ENCODE results near the gene ASB6.
A peak's percentile ranks its signal among the peaks of the same experiment; 100 is the strongest.

The ASB6 gene

DNA sequence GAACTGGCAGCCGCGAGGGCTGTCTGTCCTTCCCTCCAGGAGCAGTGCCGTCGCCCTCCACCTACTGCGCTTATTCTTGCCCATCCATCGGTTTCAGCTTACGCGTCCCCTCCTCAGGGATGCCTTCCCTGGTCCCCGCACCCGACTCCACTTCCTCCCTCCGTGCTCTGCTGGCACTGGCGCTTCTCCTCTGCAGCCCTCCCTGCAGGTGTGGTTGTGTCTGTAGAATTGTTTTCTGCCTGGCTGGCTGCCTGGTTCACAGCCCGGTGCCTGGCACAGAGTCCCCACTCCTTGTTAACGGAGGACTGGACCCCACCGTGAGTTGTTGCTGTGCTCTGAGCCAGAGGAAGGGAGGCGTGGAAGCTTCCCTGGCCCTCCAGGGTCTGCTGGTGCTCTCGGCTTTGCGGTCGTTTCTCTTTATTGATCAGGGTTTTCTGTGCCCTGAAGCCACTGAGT, 10.2 kb downstream of the ASB6 start:
- Histone ChIP-seq H3K79me1 (ENCODE audit: low read depth, low read length) (peaks cover 29% of the 10 kb centered on the region), H3K4me2 (ENCODE audit: insufficient read depth, low read length, poor library complexity, severe bottlenecking) (no peak overlapping the region), H2AK5ac (ENCODE audit: low read depth, low read length) (no peak overlapping the region), H2AFZ (ENCODE audit: low read length) (no peak overlapping the region), H3K14ac (ENCODE audit: low read length) (no peak overlapping the region), H4K91ac (ENCODE audit: low read depth, low read length, poor library complexity) (no peak overlapping the region), H3K27ac (replicated peaks; ENCODE audit: low read length) (no peak overlapping the region), H2BK5ac (ENCODE audit: low read length) (peak overlapping the region; percentile 42), H2BK12ac (ENCODE audit: low read length) (no peak overlapping the region), H3K4me3 (ENCODE audit: low read length in 2 of 2) (no peak overlapping the region), H3K18ac (ENCODE audit: low read length) (no peak overlapping the region), H3K9ac (ENCODE audit: low read depth, low read length, poor library complexity) (no peak overlapping the region), H3K4me1 (ENCODE audit: control insufficient read depth in 2 of 2, insufficient read depth in 1 of 2, low read depth in 1 of 2, low read length in 2 of 2) (peaks cover 4 to 15% of the 10 kb centered on the region in 2 donors), H3K9me3 (replicated peaks in 1 of 2; ENCODE audit: control insufficient read depth in 2 of 2, insufficient read depth in 1 of 2, low read depth in 1 of 2, low read length in 2 of 2) (no peaks in the 10 kb centered on the region), H3K4ac (ENCODE audit: low read length) (no peak overlapping the region), H2BK15ac (ENCODE audit: low read length) (no peak overlapping the region), H3K23ac (ENCODE audit: low read depth, low read length, poor library complexity) (no peak overlapping the region), H2BK120ac (ENCODE audit: low read depth, low read length) (no peak overlapping the region), H3K27me3 (ENCODE audit: control insufficient read depth in 3 of 3, insufficient read depth in 3 of 3, low read depth in 1 of 3, low read length in 3 of 3) (no peaks in the 10 kb centered on the region), H4K8ac (ENCODE audit: low read depth, low read length) (no peak overlapping the region), H3K36me3 (replicated peaks in 1 of 2; ENCODE audit: control insufficient read depth in 2 of 2, insufficient read depth in 2 of 2, low read length in 2 of 2) (peaks cover 36 to 89% of the 10 kb centered on the region in 2 donors)
- DNase-seq (ENCODE audit: low spot score), result no peak
- no CpG with 5 or more reads among the region's 19 CpGs for WGBS, 2 donors (ENCODE audit: extremely low coverage in 2 of 2, insufficient read length in 2 of 2, insufficient replicate concordance in 1 of 2)

DNA sequence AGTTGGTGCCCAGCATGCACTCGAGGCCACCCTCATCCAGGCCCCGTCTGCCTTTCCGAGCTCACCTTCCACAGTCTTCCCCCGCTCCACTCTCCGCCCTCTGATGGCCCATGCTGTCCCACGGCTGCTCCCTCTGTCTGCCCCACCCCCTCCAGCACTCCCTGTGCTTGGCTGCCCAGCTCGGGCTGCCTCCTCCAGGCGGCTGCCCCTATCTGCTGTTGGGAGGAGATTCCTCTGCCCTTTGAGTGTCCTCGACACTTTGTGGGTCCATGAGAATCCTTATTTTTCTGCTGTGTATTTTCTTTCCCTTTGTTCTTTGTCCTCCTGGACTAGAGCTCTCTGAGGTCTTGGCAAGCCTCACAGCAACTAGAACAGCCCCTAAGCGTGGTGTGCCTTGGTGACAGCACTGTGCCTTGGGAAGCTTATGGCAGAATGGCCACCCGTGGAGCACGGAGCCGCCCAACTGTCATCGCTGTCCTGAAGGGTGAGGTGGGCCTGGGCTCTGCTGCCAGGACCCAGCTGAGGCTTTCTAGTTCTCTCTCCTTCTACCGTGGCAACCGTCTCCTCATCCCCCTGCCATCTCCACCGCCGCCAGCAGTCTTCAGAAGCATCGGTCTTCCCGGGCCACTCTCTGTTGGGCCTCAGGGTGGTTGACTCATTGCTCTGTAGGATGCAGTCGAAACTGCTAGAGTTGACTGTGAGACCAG, 10.8 kb downstream of the ASB6 start:
- H2AFZ ChIP-seq (ENCODE audit: low read length), result no peak overlapping the region
- no peak overlapping the region for H3K4ac ChIP-seq (ENCODE audit: low read length)
- no peak overlapping the region for H2BK120ac ChIP-seq (ENCODE audit: low read depth, low read length)
- peak overlapping the region; percentile 73 for H3K9ac ChIP-seq (ENCODE audit: low read depth, low read length, poor library complexity)
- peak overlapping the region in 1 of 2 donors; percentile 27 for H3K4me3 ChIP-seq (ENCODE audit: low read length in 2 of 2)
- no peak overlapping the region for H4K91ac ChIP-seq (ENCODE audit: low read depth, low read length, poor library complexity)
- DNase-seq (ENCODE audit: low spot score), result no peak
- peaks cover 36 to 83% of the 10 kb centered on the region in 2 donors for H3K36me3 ChIP-seq (replicated peaks in 1 of 2; ENCODE audit: control insufficient read depth in 2 of 2, insufficient read depth in 2 of 2, low read length in 2 of 2)
- peaks cover 34% of the 10 kb centered on the region for H3K79me1 ChIP-seq (ENCODE audit: low read depth, low read length)
- peak overlapping the region; percentile 42 for H2BK5ac ChIP-seq (ENCODE audit: low read length)
- H3K18ac ChIP-seq (ENCODE audit: low read length), result no peak overlapping the region
- no peak overlapping the region for H3K23ac ChIP-seq (ENCODE audit: low read depth, low read length, poor library complexity)
- H2BK15ac ChIP-seq (ENCODE audit: low read length), result no peak overlapping the region
- H2BK12ac ChIP-seq (ENCODE audit: low read length), result no peak overlapping the region
- WGBS, 2 donors (ENCODE audit: extremely low coverage in 2 of 2, insufficient read length in 2 of 2, insufficient replicate concordance in 1 of 2), result no CpG with 5 or more reads among the region's 21 CpGs
- no peaks in the 10 kb centered on the region for H3K27me3 ChIP-seq (ENCODE audit: control insufficient read depth in 3 of 3, insufficient read depth in 3 of 3, low read depth in 1 of 3, low read length in 3 of 3)
- no peak overlapping the region for H2AK5ac ChIP-seq (ENCODE audit: low read depth, low read length)
- no peak overlapping the region for H4K8ac ChIP-seq (ENCODE audit: low read depth, low read length)
- H3K14ac ChIP-seq (ENCODE audit: low read length), result no peak overlapping the region
- H3K9me3 ChIP-seq (replicated peaks in 1 of 2; ENCODE audit: control insufficient read depth in 2 of 2, insufficient read depth in 1 of 2, low read depth in 1 of 2, low read length in 2 of 2), result no peaks in the 10 kb centered on the region
- no peak overlapping the region for H3K4me2 ChIP-seq (ENCODE audit: insufficient read depth, low read length, poor library complexity, severe bottlenecking)
- peaks cover 4 to 19% of the 10 kb centered on the region in 2 donors for H3K4me1 ChIP-seq (ENCODE audit: control insufficient read depth in 2 of 2, insufficient read depth in 1 of 2, low read depth in 1 of 2, low read length in 2 of 2)
- H3K27ac ChIP-seq (replicated peaks; ENCODE audit: low read length), result no peak overlapping the region

DNA sequence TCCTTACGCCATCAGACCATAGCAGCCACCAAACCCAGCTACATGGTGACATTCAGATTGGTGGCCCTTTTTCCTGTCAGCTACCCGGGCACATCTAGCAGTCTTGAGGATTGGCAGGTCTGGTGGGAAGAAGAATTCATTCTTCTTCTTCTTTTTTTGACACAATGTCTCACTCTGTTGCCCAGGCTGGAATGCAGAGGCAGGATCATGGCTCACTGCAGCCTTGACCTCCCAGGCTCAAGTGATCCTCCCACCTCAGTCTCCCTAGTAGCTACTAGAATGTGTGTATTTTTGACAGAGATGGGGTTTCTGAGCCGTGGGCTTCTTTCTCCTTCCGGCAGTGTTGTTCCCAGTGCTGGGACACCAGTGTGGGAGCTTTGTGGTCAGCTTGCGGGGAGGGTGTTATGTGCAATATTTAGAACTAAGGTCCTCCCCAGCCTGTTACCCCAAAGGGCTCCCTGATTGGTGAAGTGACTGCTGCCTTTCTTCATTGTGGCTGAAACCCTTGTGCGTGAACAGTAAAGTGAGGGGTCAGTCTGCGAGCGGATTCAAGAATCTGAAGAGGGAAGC, 12.6 kb downstream of the ASB6 start:
- Histone ChIP-seq H2BK15ac (ENCODE audit: low read length) (no peak overlapping the region), H2BK120ac (ENCODE audit: low read depth, low read length) (no peak overlapping the region), H3K36me3 (replicated peaks in 1 of 2; ENCODE audit: control insufficient read depth in 2 of 2, insufficient read depth in 2 of 2, low read length in 2 of 2) (peaks cover 22 to 67% of the 10 kb centered on the region in 2 donors), H2BK12ac (ENCODE audit: low read length) (no peak overlapping the region), H3K27ac (replicated peaks; ENCODE audit: low read length) (no peak overlapping the region), H3K4me2 (ENCODE audit: insufficient read depth, low read length, poor library complexity, severe bottlenecking) (no peak overlapping the region), H3K4ac (ENCODE audit: low read length) (no peak overlapping the region), H4K8ac (ENCODE audit: low read depth, low read length) (no peak overlapping the region), H3K18ac (ENCODE audit: low read length) (no peak overlapping the region), H3K79me1 (ENCODE audit: low read depth, low read length) (peaks cover 28% of the 10 kb centered on the region), H3K9me3 (replicated peaks in 1 of 2; ENCODE audit: control insufficient read depth in 2 of 2, insufficient read depth in 1 of 2, low read depth in 1 of 2, low read length in 2 of 2) (no peaks in the 10 kb centered on the region), H3K27me3 (ENCODE audit: control insufficient read depth in 3 of 3, insufficient read depth in 3 of 3, low read depth in 1 of 3, low read length in 3 of 3) (no peaks in the 10 kb centered on the region), H2BK5ac (ENCODE audit: low read length) (no peak overlapping the region), H3K14ac (ENCODE audit: low read length) (no peak overlapping the region), H3K4me3 (ENCODE audit: low read length in 2 of 2) (no peak overlapping the region), H2AFZ (ENCODE audit: low read length) (no peak overlapping the region), H3K4me1 (ENCODE audit: control insufficient read depth in 2 of 2, insufficient read depth in 1 of 2, low read depth in 1 of 2, low read length in 2 of 2) (peaks cover 4 to 19% of the 10 kb centered on the region in 2 donors), H2AK5ac (ENCODE audit: low read depth, low read length) (no peak overlapping the region), H3K23ac (ENCODE audit: low read depth, low read length, poor library complexity) (no peak overlapping the region), H4K91ac (ENCODE audit: low read depth, low read length, poor library complexity) (no peak overlapping the region), H3K9ac (ENCODE audit: low read depth, low read length, poor library complexity) (no peak overlapping the region)
- DNase-seq (ENCODE audit: low spot score), result no peak
- no CpG with 5 or more reads among the region's 8 CpGs for WGBS, 2 donors (ENCODE audit: extremely low coverage in 2 of 2, insufficient read length in 2 of 2, insufficient replicate concordance in 1 of 2)

- Histone ChIP-seq H3K27ac (replicated peaks; ENCODE audit: low read length) (no peak overlapping the region), H3K18ac (ENCODE audit: low read length) (no peak overlapping the region), H2AK5ac (ENCODE audit: low read depth, low read length) (no peak overlapping the region), H3K4ac (ENCODE audit: low read length) (no peak overlapping the region), H3K4me3 (ENCODE audit: low read length in 2 of 2) (no peak overlapping the region), H2BK12ac (ENCODE audit: low read length) (no peak overlapping the region), H2BK15ac (ENCODE audit: low read length) (no peak overlapping the region), H3K14ac (ENCODE audit: low read length) (no peak overlapping the region), H4K91ac (ENCODE audit: low read depth, low read length, poor library complexity) (no peak overlapping the region), H3K4me2 (ENCODE audit: insufficient read depth, low read length, poor library complexity, severe bottlenecking) (no peak overlapping the region), H3K36me3 (replicated peaks in 1 of 2; ENCODE audit: control insufficient read depth in 2 of 2, insufficient read depth in 2 of 2, low read length in 2 of 2) (peaks cover 17 to 61% of the 10 kb centered on the region in 2 donors), H2BK5ac (ENCODE audit: low read length) (no peak overlapping the region), H2AFZ (ENCODE audit: low read length) (no peak overlapping the region), H3K9ac (ENCODE audit: low read depth, low read length, poor library complexity) (no peak overlapping the region), H3K27me3 (ENCODE audit: control insufficient read depth in 3 of 3, insufficient read depth in 3 of 3, low read depth in 1 of 3, low read length in 3 of 3) (no peaks in the 10 kb centered on the region), H4K8ac (ENCODE audit: low read depth, low read length) (no peak overlapping the region), H3K23ac (ENCODE audit: low read depth, low read length, poor library complexity) (no peak overlapping the region), H3K4me1 (ENCODE audit: control insufficient read depth in 2 of 2, insufficient read depth in 1 of 2, low read depth in 1 of 2, low read length in 2 of 2) (peaks cover 4 to 19% of the 10 kb centered on the region in 2 donors), H3K9me3 (replicated peaks in 1 of 2; ENCODE audit: control insufficient read depth in 2 of 2, insufficient read depth in 1 of 2, low read depth in 1 of 2, low read length in 2 of 2) (no peaks in the 10 kb centered on the region), H3K79me1 (ENCODE audit: low read depth, low read length) (peaks cover 28% of the 10 kb centered on the region), H2BK120ac (ENCODE audit: low read depth, low read length) (no peak overlapping the region)
- no CpG with 5 or more reads among the region's 6 CpGs for WGBS, 2 donors (ENCODE audit: extremely low coverage in 2 of 2, insufficient read length in 2 of 2, insufficient replicate concordance in 1 of 2)
- no peak for DNase-seq (ENCODE audit: low spot score)
Observed at GRCh38 chr9:129628709-129629108, 13.2 kb downstream of the ASB6 start.
